Left renal pelvis (tissue), 4 donors: Measurements from ENCODE around the gene KCNQ5. TPM values are rescaled to one million over a fixed set of nuclear protein-coding genes. Genes with fewer than 3 reads are reported as not detected.
A peak's percentile ranks its signal among the peaks of the same experiment; 100 is the strongest.

Experiments
- DNase-seq, 4 donors: peaks; one replicate each; pipeline ENCODE4 v3.0.0-alpha.2; 2013; ENCODE audit warnings: low read depth in 4 of 4, low spot score in 3 of 4
- polyA plus RNA-seq, 4 donors: library from polyadenylated mRNA; unstranded; fragments of 120-200 nt; gene quantifications; one replicate each; pipeline ENCODE4 v1.2.1, GENCODE V29; 2013; ENCODE audit not compliant: insufficient read length in 4 of 4

Gene KCNQ5
- polyA plus RNA-seq, 4 donors, result 0.14 to 0.79 (median 0.43) TPM

DNA sequence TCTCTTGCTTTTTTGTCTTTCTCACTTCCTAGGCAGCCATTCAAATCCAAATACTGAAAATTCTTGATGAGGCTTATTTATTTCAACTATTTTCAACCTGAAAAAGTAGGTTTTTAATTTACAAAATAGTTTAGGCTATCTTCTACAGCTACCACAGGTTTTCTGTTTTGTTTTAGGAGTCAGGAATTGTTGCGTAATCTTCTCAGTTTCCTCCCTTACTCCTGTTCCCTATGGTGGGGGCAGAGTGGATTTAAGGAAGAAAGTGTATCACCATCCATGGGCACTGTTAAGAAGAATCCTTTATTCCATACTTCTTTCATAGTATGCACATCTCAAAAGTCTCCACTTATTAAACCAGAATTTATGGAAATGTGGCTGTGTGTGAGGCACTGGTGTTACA is 421.0 kb downstream of the KCNQ5 start:
- DNase-seq, result no peak

DNA sequence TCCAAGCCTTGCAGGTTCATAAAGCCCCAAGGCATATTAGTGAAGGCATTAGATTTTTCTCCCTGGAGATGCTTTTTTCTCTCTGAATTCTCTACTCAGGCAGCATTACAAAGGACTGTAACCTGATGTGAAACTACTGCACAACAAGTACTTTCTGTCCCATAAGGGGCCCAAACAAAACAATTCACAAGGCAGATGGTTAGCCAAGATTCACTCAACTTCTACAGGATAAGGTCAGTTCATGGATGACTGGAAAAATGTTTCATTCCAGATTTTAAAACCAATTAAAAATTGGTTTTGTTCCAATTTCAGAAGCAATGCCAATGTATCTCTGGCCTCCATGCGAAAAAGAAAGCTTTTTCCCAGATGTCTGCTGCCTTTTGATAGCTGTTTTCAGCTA is 421.6 kb downstream of the KCNQ5 start:
- no peak for DNase-seq

DNA sequence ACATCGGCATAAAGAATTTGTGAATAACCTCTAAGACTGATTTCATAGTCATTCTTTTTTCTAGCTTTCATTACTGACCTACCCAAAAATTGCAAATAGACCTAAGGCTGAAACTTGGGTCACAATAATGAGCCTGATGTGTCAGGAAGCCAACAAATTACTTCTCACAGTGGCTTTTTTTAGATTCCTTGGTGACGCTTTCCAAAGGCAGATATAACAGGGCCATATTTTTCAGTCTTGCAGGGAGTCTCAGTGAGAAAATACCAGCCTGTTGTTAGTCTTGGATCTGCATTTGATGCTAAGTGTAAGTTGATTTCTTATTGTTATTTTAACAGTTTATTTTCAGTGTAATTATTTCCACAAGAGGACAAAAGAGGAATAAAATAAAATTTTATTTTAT is 423.7 kb downstream of the KCNQ5 start:
- no peak for DNase-seq

DNA sequence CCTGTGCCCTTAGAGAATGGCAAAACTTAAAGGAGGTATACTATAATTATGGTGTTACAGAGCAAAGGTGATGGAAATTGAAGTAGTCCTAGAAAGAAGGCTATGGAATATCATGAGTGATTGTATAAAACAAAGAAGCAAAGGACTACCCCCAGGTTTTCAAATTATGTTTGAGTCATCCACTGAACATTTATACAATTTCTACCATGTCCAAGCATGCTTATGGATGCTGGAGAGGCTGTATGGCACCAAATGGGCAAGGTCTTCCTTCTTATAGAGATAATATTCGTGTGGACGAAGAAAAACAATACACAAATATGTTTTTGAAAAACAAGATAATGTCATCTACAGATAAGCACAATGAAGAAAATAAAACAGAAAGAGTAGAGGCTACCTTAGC is 425.9 kb downstream of the KCNQ5 start:
- no peak for DNase-seq

DNA sequence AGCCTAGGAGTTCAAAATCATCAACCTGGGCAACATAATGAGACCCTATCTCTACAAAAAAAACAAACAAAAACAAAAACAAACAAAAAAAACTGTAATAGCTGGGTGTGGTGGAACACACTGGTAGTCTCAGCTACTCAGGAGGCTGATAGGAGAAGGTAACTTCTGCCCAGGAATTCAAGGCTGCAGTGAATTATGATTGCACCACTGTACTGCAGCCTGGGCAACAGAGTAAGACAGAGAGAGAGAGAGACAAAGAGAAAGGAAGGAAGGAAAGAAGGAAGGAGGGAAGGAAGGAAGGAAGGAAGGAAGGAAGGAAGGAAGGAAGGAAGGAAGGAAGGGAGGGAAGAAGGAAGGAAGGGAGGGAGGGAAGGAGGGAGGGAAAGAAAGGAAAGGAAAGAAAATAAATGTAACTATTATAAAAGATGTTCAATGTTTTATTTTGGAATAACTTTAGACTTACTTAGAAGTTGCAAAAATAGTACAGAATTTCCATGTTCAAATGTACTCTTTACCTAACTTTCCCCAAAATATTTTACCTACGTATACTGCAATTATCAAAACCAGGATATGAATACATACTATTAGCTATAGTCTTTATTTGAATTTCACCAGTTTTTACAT is 428.2 kb downstream of the KCNQ5 start:
- no peak for DNase-seq

DNA sequence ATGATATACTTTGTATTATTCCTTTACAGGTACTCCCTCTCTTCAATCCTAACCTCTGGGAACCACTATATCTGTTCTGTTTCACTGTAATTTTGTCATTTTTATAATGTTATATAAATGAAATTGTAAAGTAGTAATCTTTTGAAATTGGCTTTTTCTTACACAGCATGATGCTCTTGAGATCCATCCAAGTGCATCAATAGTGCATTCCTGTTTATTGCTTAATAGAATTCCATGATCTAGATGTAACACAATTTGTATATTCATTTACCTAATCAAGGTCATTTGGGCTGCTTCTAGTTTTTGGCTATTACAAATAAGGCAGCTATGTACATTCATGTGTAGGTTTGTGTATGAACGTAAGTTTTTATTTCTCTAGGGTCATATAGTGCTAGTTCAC is 428.8 kb downstream of the KCNQ5 start:
- DNase-seq, result no peak

DNA sequence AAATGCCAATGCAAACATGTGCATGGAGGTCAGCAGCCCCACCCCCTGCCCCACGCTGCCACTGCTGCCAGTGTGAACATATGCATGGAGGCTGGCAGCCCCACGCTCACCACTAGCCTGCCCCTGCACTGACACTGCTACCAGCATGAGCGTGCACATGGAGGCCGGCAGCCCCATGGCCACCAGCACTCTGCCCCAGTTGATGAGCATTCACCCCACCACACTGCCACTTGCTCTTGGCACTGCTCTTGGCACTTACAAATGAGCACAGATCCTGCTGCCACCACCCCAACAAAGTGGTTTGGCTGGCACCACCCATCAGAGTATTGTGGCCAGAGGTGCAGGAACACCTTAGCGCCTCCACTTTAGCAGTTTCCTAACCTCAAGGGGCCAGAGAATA is 429.3 kb downstream of the KCNQ5 start:
- no peak for DNase-seq

DNA sequence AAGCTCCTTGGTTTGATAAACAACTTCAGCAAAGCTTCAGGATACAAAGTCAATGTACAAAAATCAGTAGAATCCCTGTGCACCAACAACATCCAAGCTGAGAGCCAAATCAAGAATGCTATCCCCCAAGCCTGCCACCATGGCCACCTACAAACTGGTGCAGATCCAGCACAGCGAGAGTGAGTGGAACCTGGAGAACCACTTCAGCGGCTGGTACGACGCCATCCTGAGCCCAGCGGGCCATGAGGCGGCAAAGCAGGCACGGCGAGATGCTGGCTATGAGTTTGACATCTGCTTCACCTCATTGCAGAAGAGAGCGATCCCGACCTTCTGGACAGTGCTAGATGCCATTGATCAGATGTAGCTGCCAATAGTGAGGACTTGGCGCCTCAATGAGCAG is 433.1 kb downstream of the KCNQ5 start:
- DNase-seq, result no peak

DNA sequence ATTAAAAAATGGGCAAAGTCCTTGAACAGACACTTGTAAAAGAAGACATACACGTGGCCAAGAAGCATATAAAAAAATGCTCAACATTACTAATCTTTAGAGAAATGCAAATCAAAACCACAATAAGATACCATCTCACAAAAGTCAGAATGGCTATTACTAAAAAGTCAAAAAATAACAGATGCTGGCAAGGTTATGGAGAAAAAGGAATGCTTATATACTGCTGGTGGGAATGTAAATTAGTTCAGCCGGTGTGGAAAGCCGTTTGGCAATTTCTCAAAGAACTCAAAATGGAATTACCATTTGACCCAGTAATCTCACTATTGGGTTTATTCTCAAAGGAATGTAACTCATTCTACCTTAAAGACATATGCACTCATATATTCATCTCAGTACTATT is 436.9 kb downstream of the KCNQ5 start:
- DNase-seq, result no peak

DNA sequence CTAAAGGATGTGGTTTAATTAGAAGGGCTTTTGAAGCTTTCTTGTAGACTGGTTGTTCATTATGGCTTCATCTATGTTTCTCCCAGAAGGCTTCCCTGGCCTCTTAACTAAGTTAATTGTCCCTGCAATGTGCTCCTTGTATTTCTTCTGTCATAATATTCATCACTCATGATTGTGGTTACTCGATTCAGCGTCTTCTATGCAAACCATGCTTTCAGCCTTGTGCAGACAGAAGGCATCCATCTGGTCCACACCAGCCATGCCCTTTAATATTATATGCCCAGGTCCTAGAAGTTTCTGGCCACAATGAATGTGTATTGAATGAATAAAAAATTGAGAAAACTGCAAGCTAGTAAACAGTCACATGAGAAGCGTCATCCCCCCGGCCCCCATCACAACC is 440.3 kb downstream of the KCNQ5 start:
- no peak for DNase-seq

DNA sequence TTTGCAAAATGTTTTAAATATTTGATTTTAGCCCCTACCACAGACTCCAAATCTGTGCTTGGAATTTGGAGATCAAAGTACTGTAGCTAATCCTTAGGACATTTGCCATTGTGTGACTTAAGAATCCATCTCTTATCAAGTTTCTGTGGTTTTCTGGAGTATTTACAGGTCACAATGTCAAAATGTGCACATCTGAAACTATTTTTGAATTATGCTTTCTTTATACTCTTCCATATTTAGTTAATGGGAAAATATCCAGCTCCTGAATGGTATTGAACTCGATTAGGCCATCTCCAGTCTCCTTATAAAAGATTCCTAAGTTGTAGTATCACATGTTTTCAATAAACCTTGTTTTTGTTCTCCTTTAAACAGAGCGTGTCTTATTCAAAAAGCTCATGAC is 441.0 kb downstream of the KCNQ5 start:
- no peak for DNase-seq

DNA sequence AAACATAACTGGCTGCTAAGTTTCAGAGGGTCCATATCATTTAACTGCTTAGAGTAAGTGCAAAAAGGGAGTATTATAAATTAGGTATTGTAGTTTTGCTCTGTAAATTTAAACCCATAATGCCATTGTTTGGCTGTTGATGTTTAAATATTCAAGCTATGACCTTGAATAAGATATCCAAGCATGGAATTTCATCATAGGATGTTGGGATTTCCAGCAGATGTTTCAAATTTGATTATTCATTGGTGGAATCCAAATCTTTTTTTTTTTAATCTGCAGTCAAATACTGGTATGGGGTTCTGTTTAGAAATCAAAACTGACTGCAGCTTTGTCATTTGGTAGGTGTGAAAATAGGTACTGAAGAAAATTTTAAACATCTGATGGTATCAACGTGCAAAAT is 442.4 kb downstream of the KCNQ5 start:
- DNase-seq, result no peak

DNA sequence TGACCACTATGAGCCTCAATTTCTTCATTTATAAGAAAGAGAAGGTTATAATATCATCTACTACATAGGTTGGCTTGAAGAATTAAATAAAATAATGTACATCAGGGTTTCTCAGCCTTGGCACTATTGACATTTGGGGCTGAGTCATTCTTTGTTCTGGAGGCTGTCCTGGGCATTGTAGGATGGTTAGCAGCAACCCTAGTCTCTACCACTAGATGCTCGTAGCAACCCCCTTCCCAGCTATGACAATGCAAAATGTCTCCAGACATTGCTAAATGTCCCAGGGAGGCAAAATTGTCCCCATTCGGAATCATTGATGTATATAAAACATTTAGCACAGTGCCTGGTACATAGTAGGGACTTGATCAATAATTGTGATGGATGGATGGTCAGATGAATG is 451.4 kb downstream of the KCNQ5 start:
- no peak for DNase-seq

DNA sequence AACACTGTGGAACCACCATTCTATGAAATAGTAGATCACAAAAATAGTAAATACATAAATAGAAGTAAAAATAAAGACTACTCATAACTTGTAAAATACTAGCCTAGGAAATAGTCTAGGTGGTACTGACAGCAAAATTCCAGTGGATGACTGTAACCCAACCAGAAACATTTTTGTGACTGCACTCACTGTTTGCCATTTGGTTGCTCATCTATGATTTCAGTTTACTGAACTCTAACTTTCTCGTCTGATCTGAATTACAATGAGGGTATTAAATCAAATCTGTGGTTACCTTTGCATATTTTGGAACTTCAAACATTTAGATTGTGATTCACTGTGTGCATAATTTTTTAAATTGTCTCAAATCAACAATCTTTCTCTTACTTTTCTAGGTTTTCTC is 452.3 kb downstream of the KCNQ5 start:
- DNase-seq, result no peak

DNA sequence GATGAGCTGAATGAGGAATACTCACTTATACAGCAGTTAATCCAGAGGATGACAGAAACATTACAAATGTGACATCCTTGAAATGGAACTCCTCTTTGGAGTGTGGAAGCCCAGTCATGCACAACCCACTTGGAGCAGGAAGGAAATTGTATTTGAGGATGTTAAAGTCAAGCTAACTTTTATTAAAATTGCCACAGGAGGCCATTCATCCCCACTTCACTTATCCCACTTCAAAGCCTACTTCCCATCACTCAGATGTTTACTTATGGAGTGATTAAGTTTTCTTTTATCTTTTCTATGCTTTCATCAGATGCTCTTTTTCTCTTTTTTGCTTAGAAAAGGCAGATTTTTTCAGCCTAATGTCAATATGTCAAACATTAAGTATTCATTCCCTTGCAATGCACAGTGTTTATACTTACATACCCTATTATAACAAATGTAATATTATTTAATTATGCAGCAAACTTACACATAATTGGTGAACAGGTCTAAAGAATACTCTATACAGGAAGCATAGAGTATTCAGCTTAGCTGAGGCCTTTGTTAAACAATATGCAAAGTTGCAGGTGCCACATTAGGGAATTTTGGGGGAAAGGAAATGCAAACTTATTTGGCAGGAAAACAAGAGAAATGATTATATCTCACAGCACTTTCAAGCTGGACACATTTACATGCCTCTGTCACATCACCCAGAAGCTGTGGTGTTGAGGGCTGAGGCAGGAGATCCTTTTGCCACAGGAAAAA is 454.5 kb downstream of the KCNQ5 start:
- no peak for DNase-seq

DNA sequence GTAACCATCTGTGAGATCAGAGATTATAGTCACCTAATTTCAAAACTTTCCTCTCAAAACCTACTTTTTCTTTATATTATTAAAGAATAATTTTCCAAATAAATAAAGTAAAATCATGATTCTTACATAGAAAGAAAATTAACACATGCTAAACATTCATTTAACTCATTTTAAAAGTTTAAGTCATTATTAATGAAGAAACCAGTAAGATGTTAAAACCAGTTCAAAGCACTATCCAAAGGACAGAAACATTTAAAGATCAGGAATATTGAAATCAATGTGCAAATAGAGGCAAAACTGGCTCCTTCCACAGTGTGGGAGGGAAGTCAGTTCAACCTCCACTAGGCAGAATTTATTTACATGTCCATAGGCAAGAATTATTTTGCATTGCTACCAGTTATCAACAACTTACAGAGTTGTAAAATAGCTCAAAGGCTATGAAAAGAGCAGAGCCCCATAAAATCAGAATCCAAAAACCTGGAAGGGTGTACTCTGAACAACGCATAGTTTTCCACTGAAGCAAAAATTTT is 456.5 kb downstream of the KCNQ5 start:
- DNase-seq, result no peak

DNA sequence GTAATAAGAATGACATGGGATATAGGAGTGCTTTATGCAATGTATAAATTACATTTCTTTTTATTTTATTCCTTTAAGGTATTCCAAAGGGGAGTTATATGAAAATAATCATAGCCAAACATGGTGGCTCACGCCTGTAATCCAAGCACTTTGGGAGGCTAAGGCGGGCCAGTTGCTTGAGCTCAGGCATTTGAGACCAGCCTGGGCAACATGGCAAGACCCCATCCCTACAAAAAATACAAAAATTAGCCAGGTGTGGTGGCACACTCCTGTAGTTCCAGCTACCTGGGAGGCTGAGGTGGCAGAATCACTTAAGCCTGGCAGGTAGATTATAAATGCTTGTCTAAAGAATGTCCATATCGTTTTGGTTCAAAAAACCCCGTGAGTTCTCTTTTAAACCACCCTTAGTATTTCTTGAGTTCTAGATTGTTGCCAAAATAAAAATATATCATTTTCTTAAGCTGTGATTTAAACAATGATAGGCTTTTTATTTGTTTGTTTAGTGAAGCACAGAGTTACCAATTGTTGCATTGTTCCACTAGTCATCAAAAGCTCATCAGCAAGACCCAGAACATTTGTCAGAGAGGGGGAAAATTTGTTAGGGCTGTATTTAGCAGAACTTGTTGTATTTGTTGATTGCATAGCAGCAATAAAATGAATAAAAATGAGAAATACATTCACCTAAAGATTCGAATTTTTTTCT is 457.2 kb downstream of the KCNQ5 start:
- DNase-seq, result no peak

DNA sequence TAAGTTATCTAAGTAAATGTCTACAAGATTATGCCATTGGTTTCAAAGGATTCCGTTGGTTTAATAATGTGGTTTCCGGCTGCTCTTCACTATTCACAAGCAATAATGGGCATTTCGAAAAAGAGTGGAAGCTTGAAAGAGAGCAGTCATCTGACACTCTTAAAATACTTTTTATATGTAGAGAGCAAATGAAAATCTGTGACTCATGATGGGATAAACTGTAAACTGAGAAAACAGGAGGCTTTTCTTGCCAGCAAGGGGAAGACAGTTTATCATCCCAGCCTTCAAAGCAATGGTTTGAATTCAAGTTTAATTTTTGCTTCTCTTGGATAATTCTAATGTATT is 457.7 kb downstream of the KCNQ5 start:
- no peak for DNase-seq

DNA sequence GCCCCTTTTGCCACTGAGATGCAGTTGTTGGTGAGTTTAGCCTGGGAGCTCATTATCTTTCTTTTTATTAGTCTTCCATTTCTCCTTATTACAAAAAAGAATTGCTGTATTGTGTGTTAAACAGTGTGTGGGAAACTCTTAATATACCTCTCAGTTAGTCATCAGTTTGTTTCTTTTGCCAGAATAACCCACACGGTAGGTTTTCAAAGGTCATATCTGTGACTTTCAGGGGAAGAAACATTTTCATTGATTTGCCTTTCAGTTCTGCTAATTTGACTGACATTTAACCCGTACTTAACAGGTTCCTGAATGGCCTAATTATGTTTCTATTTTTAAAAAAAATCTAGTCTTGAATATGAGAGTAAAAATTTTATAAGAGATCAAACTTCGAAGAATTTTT is 458.1 kb downstream of the KCNQ5 start:
- no peak for DNase-seq

DNA sequence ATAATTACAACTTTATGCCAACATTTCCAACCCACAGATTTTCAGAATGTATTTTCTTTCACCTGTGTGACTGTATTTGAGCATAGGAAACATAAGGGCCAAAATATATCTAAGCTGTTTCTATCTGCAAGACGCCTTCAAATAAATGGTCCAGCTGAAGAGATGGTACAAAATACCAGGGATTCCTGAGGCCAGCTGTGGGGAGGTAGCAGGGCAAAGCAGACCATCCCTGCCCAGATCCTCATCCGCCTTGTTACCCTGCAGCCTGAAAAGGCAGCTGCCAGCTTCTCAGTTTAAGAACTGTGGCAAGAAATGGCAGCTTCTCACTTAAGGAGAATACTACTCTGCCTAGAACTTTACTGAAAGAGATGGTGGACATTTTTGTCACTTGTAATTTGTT is 460.1 kb downstream of the KCNQ5 start:
- no peak for DNase-seq

DNA sequence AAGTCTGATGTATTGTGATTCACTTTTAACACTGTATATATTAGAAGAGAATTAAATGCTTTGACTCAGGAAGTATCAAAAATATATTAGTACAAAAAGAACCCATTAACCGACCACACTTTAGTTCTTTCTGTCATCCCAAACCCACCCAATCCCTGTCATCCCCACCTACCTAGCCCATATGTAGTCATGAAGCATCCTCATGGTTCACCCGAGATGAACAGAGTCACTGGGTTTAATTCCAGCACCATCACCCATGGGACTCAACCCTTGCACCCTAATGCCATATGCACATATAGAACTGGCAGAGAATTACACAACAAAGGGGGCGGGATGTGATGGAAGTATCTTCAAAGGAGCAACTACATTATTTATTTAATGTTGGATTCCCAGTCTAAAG is 462.0 kb downstream of the KCNQ5 start:
- no peak for DNase-seq

DNA sequence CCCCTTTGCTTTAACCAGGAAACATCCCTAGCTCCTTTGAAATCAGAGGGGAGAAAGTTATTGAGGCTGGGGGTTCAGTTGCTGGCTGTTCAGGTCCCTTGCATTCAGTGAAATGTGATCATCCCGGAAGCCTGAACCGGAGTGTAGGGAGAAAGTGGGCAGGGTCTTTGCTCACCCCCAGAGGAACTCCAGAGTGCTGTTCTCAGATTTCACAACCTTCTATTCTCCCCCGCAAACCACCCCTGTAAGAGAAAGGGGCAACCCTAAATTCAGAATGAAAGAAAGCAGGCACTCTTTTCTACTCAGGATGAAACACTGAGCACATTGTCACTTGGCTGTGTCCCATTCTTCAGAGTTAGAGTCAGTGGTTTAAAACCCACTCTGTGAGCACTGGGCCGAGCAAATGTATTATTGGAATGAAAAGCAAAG is 463.6 kb downstream of the KCNQ5 start:
- DNase-seq, result peak in 3 of 4 donors; percentile 31 to 50 (median 35)
